Liver (tissue), 3 donors: ENCODE measurements around the gene CARD9.

Experiments used
- CTCF ChIP-seq: fragments of 150-350 bp; IDR thresholded peaks from 2 replicates; pipeline ENCODE4 v1.5.1; 2017; ENCODE audit warnings: improper control_type of control experiment, low read depth, low read length; ENCODE audit not compliant: missing input control
- GABPA ChIP-seq, 2 donors: IDR thresholded peaks in 1 of 2; conservative IDR thresholded peaks in 1 of 2; 2 replicates each; pipeline ENCODE4 v1.6.1; 2016; ENCODE audit warnings: antibody characterized with exemption in 2 of 2, mild to moderate bottlenecking in 1 of 2, moderate library complexity in 1 of 2
- HNF4A ChIP-seq, 2 donors: conservative IDR thresholded peaks; 2 replicates each; pipeline ENCODE4 v1.6.1; 2016; ENCODE audit warnings: antibody characterized with exemption in 2 of 2, mild to moderate bottlenecking in 2 of 2
- JUND ChIP-seq, 2 donors: IDR thresholded peaks; 2 replicates each; pipeline ENCODE4 v1.6.1; 2016; ENCODE audit warnings: antibody characterized with exemption in 2 of 2
- MAX ChIP-seq: IDR thresholded peaks from 2 replicates; pipeline ENCODE4 v1.6.1; 2016; ENCODE audit warnings: antibody characterized with exemption
- RAD21 ChIP-seq, 2 donors: IDR thresholded peaks; 2 replicates each; pipeline ENCODE4 v1.6.1; 2016; ENCODE audit warnings: antibody characterized with exemption in 2 of 2, mild to moderate bottlenecking in 2 of 2
- REST ChIP-seq: IDR thresholded peaks from 2 replicates; pipeline ENCODE4 v1.6.1; 2016; ENCODE audit warnings: antibody characterized with exemption, mild to moderate bottlenecking
- TAF1 ChIP-seq: conservative IDR thresholded peaks from 2 replicates; pipeline ENCODE4 v1.6.1; 2016; ENCODE audit warnings: antibody characterized with exemption, mild to moderate bottlenecking
- YY1 ChIP-seq: IDR thresholded peaks from 2 replicates; pipeline ENCODE4 v1.6.1; 2016; ENCODE audit warnings: antibody characterized with exemption, mild to moderate bottlenecking
- TF ChIP-seq, protein P1 (sequence below): IDR thresholded peaks from 2 replicates; pipeline ENCODE4 v1.6.1; 2016; ENCODE audit warnings: antibody characterized with exemption
- donor health status: healthy.
- donor health status: healthy.

DNA sequence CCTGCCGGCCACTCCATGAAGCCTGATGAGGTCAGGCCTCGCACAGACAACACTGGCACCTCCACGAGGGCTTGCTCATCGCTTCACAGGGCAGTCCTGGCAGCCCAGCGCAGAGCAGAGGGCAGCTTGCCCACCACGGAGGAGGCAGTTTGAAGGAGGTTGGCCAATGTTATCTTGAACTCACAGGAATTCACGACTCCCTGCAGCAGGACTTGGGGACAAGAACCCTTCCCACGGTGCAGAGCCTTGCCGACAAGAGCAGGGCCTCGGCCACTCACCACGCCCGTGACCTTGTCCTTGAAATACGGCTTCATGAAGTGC lies 21.5 kb upstream of the CARD9 start:
- TF ChIP-seq YY1 (no peak), CTCF (no peak), RAD21 (IDR thresholded peaks at IDR 0.05) (no peak), TAF1 (no peak), REST (no peak), JUND (IDR thresholded peaks at IDR 0.05) (no peak), MAX (no peak), HNF4A (conservative IDR thresholded peaks at IDR 0.05) (no peak), GABPA (IDR thresholded peaks at IDR 0.05 in 1 of 2, conservative IDR thresholded peaks at IDR 0.05 in 1 of 2) (no peak)
- TF ChIP-seq, protein P1, sequence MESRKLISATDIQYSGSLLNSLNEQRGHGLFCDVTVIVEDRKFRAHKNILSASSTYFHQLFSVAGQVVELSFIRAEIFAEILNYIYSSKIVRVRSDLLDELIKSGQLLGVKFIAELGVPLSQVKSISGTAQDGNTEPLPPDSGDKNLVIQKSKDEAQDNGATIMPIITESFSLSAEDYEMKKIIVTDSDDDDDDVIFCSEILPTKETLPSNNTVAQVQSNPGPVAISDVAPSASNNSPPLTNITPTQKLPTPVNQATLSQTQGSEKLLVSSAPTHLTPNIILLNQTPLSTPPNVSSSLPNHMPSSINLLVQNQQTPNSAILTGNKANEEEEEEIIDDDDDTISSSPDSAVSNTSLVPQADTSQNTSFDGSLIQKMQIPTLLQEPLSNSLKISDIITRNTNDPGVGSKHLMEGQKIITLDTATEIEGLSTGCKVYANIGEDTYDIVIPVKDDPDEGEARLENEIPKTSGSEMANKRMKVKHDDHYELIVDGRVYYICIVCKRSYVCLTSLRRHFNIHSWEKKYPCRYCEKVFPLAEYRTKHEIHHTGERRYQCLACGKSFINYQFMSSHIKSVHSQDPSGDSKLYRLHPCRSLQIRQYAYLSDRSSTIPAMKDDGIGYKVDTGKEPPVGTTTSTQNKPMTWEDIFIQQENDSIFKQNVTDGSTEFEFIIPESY: no peak
